Osteocyte (in vitro differentiated cells): ENCODE measurements around the gene EML1. TPM values are rescaled to one million over a fixed set of nuclear protein-coding genes. Genes with fewer than 3 reads are reported as not detected.
A peak's percentile ranks its signal among the peaks of the same experiment; 100 is the strongest.

Experiments used
- DNase-seq: peaks from one replicate; pipeline ENCODE4 v3.0.0; 2021; ENCODE audit warnings: mixed read lengths; ENCODE audit not compliant: unreplicated experiment; ENCODE audit errors: extremely low spot score
- H3K27ac Mint-ChIP-seq: one replicate; pipeline ENCODE4 v1.8.0; 2021; ENCODE audit warnings: mild to moderate bottlenecking, mixed read lengths; ENCODE audit not compliant: unreplicated experiment
- H3K27me3 Mint-ChIP-seq: one replicate; pipeline ENCODE4 v1.8.0; 2021; ENCODE audit warnings: mixed read lengths; ENCODE audit not compliant: unreplicated experiment
- H3K36me3 Mint-ChIP-seq: one replicate; pipeline ENCODE4 v1.8.0; 2021; ENCODE audit warnings: mixed read lengths; ENCODE audit not compliant: unreplicated experiment
- H3K4me1 Mint-ChIP-seq: one replicate; pipeline ENCODE4 v1.8.0; 2021; ENCODE audit warnings: mixed read lengths; ENCODE audit not compliant: unreplicated experiment
- H3K4me3 Mint-ChIP-seq: one replicate; pipeline ENCODE4 v1.8.0; 2021; ENCODE audit warnings: mild to moderate bottlenecking, moderate library complexity, mixed read lengths; ENCODE audit not compliant: unreplicated experiment
- H3K9me3 Mint-ChIP-seq: one replicate; pipeline ENCODE4 v1.8.0; 2021; ENCODE audit warnings: mixed read lengths; ENCODE audit not compliant: unreplicated experiment
- total RNA-seq: library from RNA; stranded (reverse); gene quantifications from 2 replicates; pipeline ENCODE4 v1.2.1, GENCODE V29; 2021
- TF ChIP-seq, protein P1 (sequence below): fragments of 200-600 bp; sonication (generic); IDR thresholded peaks from 2 replicates; pipeline ENCODE4 v1.5.0; 2021; ENCODE audit warnings: antibody characterized with exemption, mild to moderate bottlenecking, moderate library complexity

Gene EML1
- total RNA-seq, 1 donor from 2014 or later: 34.8 TPM

- DNase-seq: no peak
- Mint-ChIP-seq H3K36me3 (peaks cover 4% of the 10 kb centered on the region), H3K27ac (no peak overlapping the region), H3K4me1 (peaks cover 66% of the 10 kb centered on the region), H3K4me3 (no peak overlapping the region), H3K27me3 (no peaks in the 10 kb centered on the region), H3K9me3 (no peaks in the 10 kb centered on the region)
- TF ChIP-seq, protein P1, sequence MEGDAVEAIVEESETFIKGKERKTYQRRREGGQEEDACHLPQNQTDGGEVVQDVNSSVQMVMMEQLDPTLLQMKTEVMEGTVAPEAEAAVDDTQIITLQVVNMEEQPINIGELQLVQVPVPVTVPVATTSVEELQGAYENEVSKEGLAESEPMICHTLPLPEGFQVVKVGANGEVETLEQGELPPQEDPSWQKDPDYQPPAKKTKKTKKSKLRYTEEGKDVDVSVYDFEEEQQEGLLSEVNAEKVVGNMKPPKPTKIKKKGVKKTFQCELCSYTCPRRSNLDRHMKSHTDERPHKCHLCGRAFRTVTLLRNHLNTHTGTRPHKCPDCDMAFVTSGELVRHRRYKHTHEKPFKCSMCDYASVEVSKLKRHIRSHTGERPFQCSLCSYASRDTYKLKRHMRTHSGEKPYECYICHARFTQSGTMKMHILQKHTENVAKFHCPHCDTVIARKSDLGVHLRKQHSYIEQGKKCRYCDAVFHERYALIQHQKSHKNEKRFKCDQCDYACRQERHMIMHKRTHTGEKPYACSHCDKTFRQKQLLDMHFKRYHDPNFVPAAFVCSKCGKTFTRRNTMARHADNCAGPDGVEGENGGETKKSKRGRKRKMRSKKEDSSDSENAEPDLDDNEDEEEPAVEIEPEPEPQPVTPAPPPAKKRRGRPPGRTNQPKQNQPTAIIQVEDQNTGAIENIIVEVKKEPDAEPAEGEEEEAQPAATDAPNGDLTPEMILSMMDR: no peak
Measured at GRCh38 chr14:99876406-99876805, 83.2 kb downstream of the EML1 start.

GRCh38 chr14:99878563-99878962, 85.3 kb downstream of the EML1 start:
- Mint-ChIP-seq H3K27ac (peak overlapping the region; percentile 73), H3K4me1 (peaks cover 54% of the 10 kb centered on the region)

DNA sequence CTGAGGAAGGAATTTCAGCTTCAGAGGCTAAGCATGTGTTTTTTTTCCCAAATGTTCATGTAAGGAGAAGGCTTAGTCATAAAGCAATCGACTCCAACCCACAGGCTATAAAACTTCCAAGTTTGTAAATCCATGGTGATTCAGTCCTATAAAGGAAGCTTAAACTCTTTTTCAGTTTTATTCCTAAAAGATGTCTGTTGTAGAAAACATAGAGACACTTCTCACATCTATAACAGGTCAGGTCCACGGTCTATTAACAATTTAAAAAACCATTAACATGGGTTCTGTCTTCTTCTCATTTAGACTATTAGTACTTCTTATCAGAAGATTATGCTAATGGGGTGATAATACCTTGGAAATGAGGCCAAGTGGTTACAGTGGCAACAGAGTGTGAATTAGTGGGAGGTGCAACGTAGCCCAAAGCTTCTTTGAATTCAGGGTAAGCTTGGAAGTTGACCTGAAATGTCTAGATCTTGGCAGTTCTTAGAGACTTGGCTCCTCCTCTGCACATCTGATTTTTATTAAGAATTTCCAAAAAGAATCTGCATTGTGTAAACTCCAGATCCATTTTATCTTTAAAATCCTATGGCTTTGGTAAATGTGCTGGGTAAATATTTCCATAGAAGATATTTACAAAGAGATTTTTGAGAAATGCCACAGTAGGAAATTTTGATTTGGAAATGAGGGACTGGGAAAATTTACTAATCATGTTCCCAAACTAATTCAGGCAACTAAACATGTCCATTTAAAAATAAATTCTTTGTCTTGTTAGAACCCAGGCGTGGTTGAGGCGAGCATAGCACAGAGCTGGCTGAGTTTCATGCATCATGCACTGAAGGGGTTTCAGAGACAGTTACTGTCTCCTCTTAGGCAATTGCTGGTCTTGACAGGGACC, 86.4 kb downstream of the EML1 start:
- H3K27me3 Mint-ChIP-seq: no peaks in the 10 kb centered on the region
- no peak overlapping the region for H3K4me3 Mint-ChIP-seq
- H3K9me3 Mint-ChIP-seq: no peaks in the 10 kb centered on the region
- no peaks in the 10 kb centered on the region for H3K36me3 Mint-ChIP-seq
- H3K4me1 Mint-ChIP-seq: peaks cover 44% of the 10 kb centered on the region
- TF ChIP-seq, protein P1: no peak
- DNase-seq: no peak
- peak overlapping the region; percentile 89 for H3K27ac Mint-ChIP-seq

More at GRCh38 chr14:99878563-99878962, 85.3 kb downstream of the EML1 start:
- TF ChIP-seq, protein P1: no peak
- H3K4me3 Mint-ChIP-seq: no peak overlapping the region
- H3K36me3 Mint-ChIP-seq: no peaks in the 10 kb centered on the region
- H3K9me3 Mint-ChIP-seq: no peaks in the 10 kb centered on the region
- no peaks in the 10 kb centered on the region for H3K27me3 Mint-ChIP-seq
- DNase-seq: no peak

DNA sequence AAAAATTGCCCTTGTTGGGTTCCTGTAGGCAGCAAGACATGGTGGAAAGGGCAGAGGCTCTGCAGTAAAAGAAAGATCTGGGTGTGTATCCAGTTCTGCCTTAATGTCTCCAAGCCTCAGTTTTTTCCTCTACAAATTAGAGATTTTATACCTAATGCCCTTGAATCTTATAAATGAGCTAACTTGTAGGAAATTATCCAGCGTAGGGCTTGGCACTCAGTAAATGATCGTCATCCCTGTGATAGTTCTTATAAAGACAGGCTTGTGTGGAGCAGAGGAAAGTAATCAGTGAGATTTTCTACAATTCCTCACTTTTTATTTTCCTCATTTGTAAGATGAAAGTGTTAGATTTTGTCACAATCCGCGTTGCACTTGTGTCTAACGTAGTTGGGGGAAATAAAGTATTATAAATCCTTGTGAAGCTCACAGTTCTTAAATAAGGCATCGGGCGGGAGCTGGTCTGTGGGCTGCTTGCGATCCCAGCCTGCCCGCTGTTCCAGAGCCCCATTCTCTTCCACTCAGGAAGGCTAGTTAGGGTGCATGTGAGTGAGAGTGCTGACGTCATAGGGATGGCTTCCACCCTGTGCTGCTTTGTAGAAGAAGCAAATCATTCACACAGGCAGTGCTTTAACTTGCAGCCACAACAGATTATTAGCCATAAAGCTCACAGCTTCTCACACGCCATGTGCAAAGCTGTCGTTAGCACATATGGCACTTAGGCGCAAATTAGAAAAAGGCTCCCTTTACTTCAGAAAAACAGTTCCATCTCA, 87.6 kb downstream of the EML1 start:
- H3K9me3 Mint-ChIP-seq: no peaks in the 10 kb centered on the region
- H3K4me3 Mint-ChIP-seq: no peak overlapping the region
- no peaks in the 10 kb centered on the region for H3K36me3 Mint-ChIP-seq
- no peak for DNase-seq
- H3K4me1 Mint-ChIP-seq: peaks cover 35% of the 10 kb centered on the region
- no peaks in the 10 kb centered on the region for H3K27me3 Mint-ChIP-seq
- TF ChIP-seq, protein P1: no peak
- H3K27ac Mint-ChIP-seq: peak overlapping the region; percentile 62
